Measurements from ENCODE around the gene CACNA1B. TPM values are rescaled to one million over a fixed set of nuclear protein-coding genes. Genes with fewer than 3 reads are reported as not detected.

The CACNA1B gene
- total and polyA plus RNA-seq, 2 of the 4 experiments (the other 2 are of a cell fraction), result 0.02 TPM; not detected in 1

DNA sequence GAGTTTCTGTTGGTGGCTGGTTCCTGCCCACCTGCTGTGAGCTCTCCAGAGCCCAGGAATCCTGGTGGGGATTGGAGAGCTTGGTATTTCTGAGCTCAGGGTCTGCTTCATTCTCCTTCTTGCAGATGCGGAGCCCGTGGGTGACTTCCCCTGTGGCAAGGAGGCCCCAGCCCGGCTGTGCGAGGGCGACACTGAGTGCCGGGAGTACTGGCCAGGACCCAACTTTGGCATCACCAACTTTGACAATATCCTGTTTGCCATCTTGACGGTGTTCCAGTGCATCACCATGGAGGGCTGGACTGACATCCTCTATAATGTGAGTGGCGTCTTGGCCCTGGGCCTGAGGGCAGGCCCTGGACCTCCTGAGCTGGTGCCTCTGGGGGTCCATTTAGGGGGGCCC is 39.5 kb downstream of the CACNA1B start:
- intact Hi-C loops (cut with micrococcal nuclease), result no loop called here
- Histone ChIP-seq H3K36me3 (ENCODE audit: control insufficient read depth, insufficient read depth, low read length) (no peaks in the 10 kb centered on the region), H2AFZ (replicated peaks; ENCODE audit: low read length, poor library complexity) (no peak overlapping the region), H3K27me3 (ENCODE audit: control insufficient read depth, insufficient read depth, low read length) (no peaks in the 10 kb centered on the region), H2AK9ac (replicated peaks; ENCODE audit: low read depth, low read length, poor library complexity) (no peak overlapping the region), H4K8ac (ENCODE audit: low read depth in 2 of 2, low read length in 2 of 2) (no peak overlapping the region), H2BK120ac (ENCODE audit: low read depth, low read length) (no peak overlapping the region), H2AK5ac (ENCODE audit: low read depth, low read length) (no peak overlapping the region), H3K27ac (ENCODE audit: insufficient read depth, low read length) (no peak overlapping the region), H2BK15ac (ENCODE audit: low read depth, low read length) (no peak overlapping the region), H3K56ac (ENCODE audit: extremely low read depth, insufficient read depth, low read length) (no peak overlapping the region), H4K20me1 (ENCODE audit: insufficient read depth, low read length) (no peaks in the 10 kb centered on the region), H2BK5ac (ENCODE audit: low read depth, low read length, poor library complexity, severe bottlenecking) (no peak overlapping the region), H3K4ac (ENCODE audit: low read depth, low read length) (no peak overlapping the region), H4K91ac (ENCODE audit: insufficient read depth, low read depth, low read length) (no peak overlapping the region), H3K9ac (ENCODE audit: low read depth, low read length) (no peak overlapping the region), H3K4me1 (ENCODE audit: control insufficient read depth, insufficient read depth, low read length) (no peaks in the 10 kb centered on the region), H2BK20ac (ENCODE audit: low read depth, low read length) (no peak overlapping the region), H3K9me3 (ENCODE audit: control insufficient read depth, insufficient read depth, low read length) (peaks cover 61% of the 10 kb centered on the region), H3K4me3 (ENCODE audit: insufficient read depth, low read depth, low read length) (no peak overlapping the region), H3K18ac (ENCODE audit: low read depth, low read length) (no peak overlapping the region), H3K79me1 (ENCODE audit: low read depth in 1 of 2, low read length in 2 of 2) (no peaks in the 10 kb centered on the region), H3K9me1 (ENCODE audit: insufficient read depth, low read length) (no peaks in the 10 kb centered on the region), H3K4me2 (ENCODE audit: low read depth, low read length) (no peak overlapping the region), H4K5ac (ENCODE audit: low read depth, low read length) (no peak overlapping the region), H3K14ac (replicated peaks; ENCODE audit: low read depth, low read length) (no peak overlapping the region), H3K23ac (ENCODE audit: low read depth, low read length) (no peak overlapping the region)
- DNase-seq (no peak), ATAC-seq (ENCODE audit: low read depth) (no peak)
- TF ChIP-seq SMC3 (IDR thresholded peaks at IDR 0.05; ENCODE audit: low read depth, low read length), result no peak
- ChIA-PET POLR2A (ENCODE audit: unreplicated experiment) (no interaction called here), CTCF (no interaction called here)
- dilution Hi-C loops (cut with HindIII; ENCODE audit: low sequenced_read_pairs, unreplicated experiment), result no loop called here
- WGBS, 2 experiments (ENCODE audit: extremely low coverage in 2 of 2, insufficient read length in 1 of 2), result 40% methylated on average over 1 of the region's 8 CpGs; no CpG with 5 or more reads in 1 of the 2 experiments
- no TSS peak for BruUV-seq (replicated peaks)
- in situ Hi-C loops (cut with MboI; ENCODE audit: low sequenced_read_pairs), result no loop called here

Measured in IMR-90 (cell line).